Endothelial cell of umbilical vein (primary cell): Measurements from ENCODE around the gene LRP1B. TPM values are rescaled to one million over a fixed set of nuclear protein-coding genes. Genes with fewer than 3 reads are reported as not detected.

Source experiments
- BruUV-seq: library from RNA; stranded (reverse); fragments of 400-500 nt; replicated peaks from 2 replicates; lab custom pipeline; 2021; lab: Mats Ljungman, UMichigan
- CTCF ChIA-PET: fragments of 300-600, 350-600 bp; sonication (Branson Sonifier 250); formaldehyde crosslinking; loops from one replicate; lab custom pipeline; 2021; ENCODE audit warnings: antibody characterized with exemption, inconsistent platforms; lab: Charles Lee
- POLR2A ChIA-PET: fragments of 300-600, 350-600 bp; sonication (Branson Sonifier 250); formaldehyde crosslinking; loops from one replicate; lab custom pipeline; 2021; ENCODE audit warnings: antibody characterized with exemption, inconsistent platforms; lab: Charles Lee
- DNase-seq: peaks from one replicate; pipeline ENCODE4 v3.0.0-alpha.2; 2011; ENCODE audit warnings: low read depth, low spot score
- FAIRE-seq: peaks from 2 replicates; lab custom pipeline; 2011; peaks lifted over from hg19 to GRCh38; lab: Jason Lieb, UNC
- H2AFZ ChIP-seq: 2 replicates; pipeline ENCODE4 v1.6.0; 2012; ENCODE audit warnings: low read depth, low read length, control low read depth, inconsistent platforms
- H3K27ac ChIP-seq: 2 replicates; pipeline ENCODE4 v1.5.1; 2011; ENCODE audit warnings: low read depth, mild to moderate bottlenecking, control low read depth, low read length, moderate library complexity; ENCODE audit not compliant: insufficient read depth
- H3K27me3 ChIP-seq, 2 experiments: 2 replicates each; pipeline versions ENCODE4 v1.6.0 to v1.6.1; 2011; ENCODE audit warnings: low read length in 2 of 2, mixed read lengths in 1 of 2; ENCODE audit not compliant: control insufficient read depth in 2 of 2, insufficient read depth in 2 of 2
- H3K36me3 ChIP-seq, 2 experiments: 2 replicates in 1 of 2; 3 replicates in 1 of 2; pipeline ENCODE4 v1.5.1; 2011; ENCODE audit warnings: low read length in 2 of 2, mild to moderate bottlenecking in 1 of 2, moderate library complexity in 1 of 2; ENCODE audit not compliant: control insufficient read depth in 2 of 2, insufficient read depth in 2 of 2; ENCODE audit errors: extremely low read depth in 1 of 2
- H3K4me1 ChIP-seq: 3 replicates; pipeline ENCODE4 v1.5.1; 2011; ENCODE audit warnings: mild to moderate bottlenecking, low read length; ENCODE audit not compliant: control insufficient read depth, insufficient read depth; ENCODE audit errors: extremely low read depth
- H3K4me2 ChIP-seq: 2 replicates; pipeline ENCODE4 v1.6.1; 2011; ENCODE audit warnings: low read length, control low read depth, mixed read lengths; ENCODE audit not compliant: insufficient read depth
- H3K4me3 ChIP-seq, 3 experiments: fragments of 200-600 bp in 1 of 3; sonication (generic), shearing (Covaris generic) in 1 of 3; replicated peaks in 1 of 3; 2 replicates each; pipeline ENCODE4 v1.5.1; 2011 to 2016; ENCODE audit warnings: control low read depth in 3 of 3, low read length in 3 of 3, mild to moderate bottlenecking in 2 of 3, inconsistent platforms in 1 of 3, low read depth in 1 of 3, moderate library complexity in 1 of 3; ENCODE audit not compliant: insufficient read depth in 1 of 3
- H3K79me2 ChIP-seq: 2 replicates; pipeline ENCODE4 v1.6.0; 2012; ENCODE audit warnings: low read length, inconsistent platforms; ENCODE audit not compliant: control insufficient read depth, insufficient read depth
- H3K9ac ChIP-seq: replicated peaks from 2 replicates; pipeline ENCODE3; 2011; ENCODE audit warnings: low read length, control low read depth; ENCODE audit not compliant: insufficient read depth; ENCODE audit errors: extremely low read depth
- H3K9me1 ChIP-seq: replicated peaks from 3 replicates; pipeline ENCODE4 v1.6.0; 2011; ENCODE audit warnings: mild to moderate bottlenecking, low read length; ENCODE audit not compliant: control insufficient read depth, insufficient read depth; ENCODE audit errors: extremely low read depth
- H3K9me3 ChIP-seq: replicated peaks from 2 replicates; pipeline ENCODE4 v1.5.1; 2012; ENCODE audit warnings: low read length, inconsistent platforms; ENCODE audit not compliant: control insufficient read depth, insufficient read depth
- H4K20me1 ChIP-seq: replicated peaks from 2 replicates; pipeline ENCODE3; 2011; ENCODE audit warnings: mild to moderate bottlenecking, low read length; ENCODE audit not compliant: control insufficient read depth, insufficient read depth; ENCODE audit errors: extremely low read depth
- EZH2 ChIP-seq: IDR thresholded peaks from 2 replicates; pipeline ENCODE4 v1.6.1; 2012; ENCODE audit warnings: borderline replicate concordance, low read depth, mild to moderate bottlenecking, moderate library complexity, low read length, inconsistent platforms; ENCODE audit not compliant: severe bottlenecking
- FOS ChIP-seq: IDR thresholded peaks from 2 replicates; pipeline ENCODE4 v1.6.1; 2011; ENCODE audit warnings: mild to moderate bottlenecking, low read length, moderate library complexity, borderline replicate concordance; ENCODE audit not compliant: insufficient read depth
- GATA2 ChIP-seq: IDR thresholded peaks from 2 replicates; pipeline ENCODE4 v1.7.0; 2011; ENCODE audit warnings: low read depth, mild to moderate bottlenecking, moderate library complexity, mixed read lengths, low read length; ENCODE audit not compliant: insufficient read length, insufficient read depth
- MYC ChIP-seq: IDR thresholded peaks from one replicate; pipeline ENCODE4 v1.6.1; 2011; ENCODE audit warnings: mild to moderate bottlenecking, low read depth, low read length
- POLR2A ChIP-seq: IDR thresholded peaks from 2 replicates; pipeline ENCODE4 v1.6.1; 2012; ENCODE audit warnings: low read depth, mild to moderate bottlenecking, control low read depth, low read length
- POLR2AphosphoS5 ChIP-seq: IDR thresholded peaks from 2 replicates; pipeline ENCODE4 v1.6.1; 2012; ENCODE audit warnings: low read depth, mild to moderate bottlenecking, control low read depth, low read length, moderate library complexity; ENCODE audit not compliant: insufficient read depth
- dilution Hi-C: fragments of 300-500 bp; cut with MboI; formaldehyde crosslinking; loops from one replicate; pipeline ENCODE4 v1.15.0; 2019; ENCODE audit warnings: low sequenced_read_pairs; ENCODE audit not compliant: extremely low pct_ligation_motif_present
- intact Hi-C: fragments of 100-400 bp; cut with micrococcal nuclease; formaldehyde crosslinking; loops from one replicate; pipeline ENCODE4 v1.10.0; 2022
- polyA plus RNA-seq, 4 experiments: library from polyadenylated mRNA; depleted of rRNA in 3 of 4; stranded (reverse) in 3 of 4; unstranded in 1 of 4; fragments of >200 nt; gene quantifications; 2 replicates each; pipeline versions ENCODE4 v1.2.1 to v1.2.3, GENCODE V29; 2011 to 2012; ENCODE audit warnings: missing spikeins in 1 of 4
- total RNA-seq: library from RNA; stranded (reverse); gene quantifications from 2 replicates; pipeline ENCODE4 v1.2.3, GENCODE V29; 2021
- TF ChIP-seq, protein P1 (sequence below): IDR thresholded peaks from 2 replicates; pipeline ENCODE4 v1.6.1; 2011; ENCODE audit not compliant: insufficient read depth, insufficient read length

LRP1B gene
- total and polyA plus RNA-seq, 2 donors (not counting 3 experiments of a cell fraction or from before 2014, with no cell fraction given): 0.03 to 0.07 TPM

DNA sequence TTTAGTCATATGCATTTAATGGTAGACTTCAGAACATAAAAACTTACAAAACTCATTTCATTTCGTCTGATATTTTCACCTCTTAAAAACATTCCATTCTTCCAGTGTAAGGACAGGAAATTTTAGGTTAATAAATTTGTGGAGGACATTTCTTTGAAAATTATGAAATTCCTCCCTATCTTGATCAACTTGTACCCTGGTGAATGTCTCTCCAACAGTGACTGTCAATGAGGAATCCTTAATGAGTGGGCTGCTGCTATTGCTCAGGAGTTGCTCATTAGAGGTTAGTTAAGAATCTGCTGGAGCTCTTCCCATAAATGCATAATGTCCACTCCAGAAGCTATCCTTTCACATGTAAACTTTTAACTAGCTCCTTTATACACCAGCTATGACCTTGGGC, 69.1 kb downstream of the LRP1B start:
- H3K4me1 ChIP-seq: no peaks in the 10 kb centered on the region
- H3K4me2 ChIP-seq: no peak overlapping the region
- no peak overlapping the region for H2AFZ ChIP-seq
- TF ChIP-seq EZH2: no peak
- TF ChIP-seq, protein P1, sequence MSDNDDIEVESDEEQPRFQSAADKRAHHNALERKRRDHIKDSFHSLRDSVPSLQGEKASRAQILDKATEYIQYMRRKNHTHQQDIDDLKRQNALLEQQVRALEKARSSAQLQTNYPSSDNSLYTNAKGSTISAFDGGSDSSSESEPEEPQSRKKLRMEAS: no peak
- no peak for TF ChIP-seq POLR2A
- TF ChIP-seq MYC: no peak
- TF ChIP-seq POLR2AphosphoS5: no peak
- DNase-seq: no peak
- H3K9ac ChIP-seq: no peak overlapping the region
- H4K20me1 ChIP-seq: no peaks in the 10 kb centered on the region
- H3K27me3 ChIP-seq: no peaks in the 10 kb centered on the region
- H3K9me3 ChIP-seq: no peaks in the 10 kb centered on the region
- no peak overlapping the region for H3K4me3 ChIP-seq
- BruUV-seq: no TSS peak
- no peaks in the 10 kb centered on the region for H3K9me1 ChIP-seq
- no peak for FAIRE-seq
- no peak overlapping the region for H3K27ac ChIP-seq
- ChIA-PET POLR2A (no interaction called here), CTCF (no interaction called here)
- intact Hi-C loops (no loop called here), dilution Hi-C loops (no loop called here)
- no peaks in the 10 kb centered on the region for H3K79me2 ChIP-seq
- H3K36me3 ChIP-seq: no peaks in the 10 kb centered on the region

DNA sequence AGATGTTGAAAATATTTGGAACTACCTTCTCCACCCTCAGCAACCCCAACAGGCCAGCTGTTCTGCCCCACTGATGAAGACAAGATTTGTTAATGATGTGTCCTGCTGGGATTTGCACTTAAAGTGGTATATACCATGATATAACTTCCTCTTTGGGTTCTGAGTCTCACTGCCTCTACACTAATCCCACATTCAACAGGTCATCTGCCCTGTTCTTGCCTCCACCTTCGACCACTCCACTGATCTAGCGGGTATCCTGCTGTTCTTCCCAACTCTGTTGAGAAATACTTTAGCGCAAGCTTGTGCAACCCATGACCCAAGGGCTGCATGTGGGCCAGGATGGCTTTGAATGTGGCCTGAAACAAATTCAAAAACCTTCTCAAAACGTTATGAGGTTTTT, 72.7 kb downstream of the LRP1B start:
- CTCF ChIA-PET: no interaction called here
- dilution Hi-C loops: no loop called here
- TF ChIP-seq MYC (no peak), POLR2A (no peak), FOS (no peak), EZH2 (no peak), GATA2 (no peak), POLR2AphosphoS5 (no peak)
- TF ChIP-seq, protein P1: no peak

More for the DNA sequence above, 72.7 kb downstream of the LRP1B start:
- POLR2A ChIA-PET: no interaction called here
- H3K27ac ChIP-seq: no peak overlapping the region
- BruUV-seq: no TSS peak
- no peaks in the 10 kb centered on the region for H4K20me1 ChIP-seq
- H3K36me3 ChIP-seq: no peaks in the 10 kb centered on the region
- H3K9me1 ChIP-seq: no peaks in the 10 kb centered on the region
- no peak overlapping the region for H3K9ac ChIP-seq
- no peaks in the 10 kb centered on the region for H3K79me2 ChIP-seq
- H2AFZ ChIP-seq: no peak overlapping the region
- no peak overlapping the region for H3K4me3 ChIP-seq
- H3K4me2 ChIP-seq: no peak overlapping the region
- intact Hi-C loops: no loop called here
- H3K27me3 ChIP-seq: no peaks in the 10 kb centered on the region
- no peaks in the 10 kb centered on the region for H3K9me3 ChIP-seq
- DNase-seq (no peak), FAIRE-seq (no peak)
- no peaks in the 10 kb centered on the region for H3K4me1 ChIP-seq
